Subcutaneous abdominal adipose tissue (tissue), 5 donors: Measurements from ENCODE around the gene TJP1.

ENCODE experiments used
- H3K27ac ChIP-seq: one replicate; pipeline ENCODE4 v1.7.0; 2013; ENCODE audit warnings: low read depth, mild to moderate bottlenecking, inconsistent platforms, low read length, moderate library complexity
- H3K27me3 ChIP-seq, 5 donors: one replicate each; pipeline ENCODE4 v1.7.0; 2013; ENCODE audit warnings: low read length in 5 of 5, inconsistent platforms in 1 of 5; ENCODE audit not compliant: control insufficient read depth in 5 of 5, insufficient read depth in 4 of 5
- H3K36me3 ChIP-seq, 5 donors: one replicate each; pipeline ENCODE4 v1.7.0; 2013; ENCODE audit warnings: low read length in 5 of 5; ENCODE audit not compliant: control insufficient read depth in 5 of 5, insufficient read depth in 5 of 5
- H3K4me1 ChIP-seq, 5 donors: one replicate each; pipeline ENCODE4 v1.7.0; 2013; ENCODE audit warnings: low read length in 5 of 5, mild to moderate bottlenecking in 3 of 5, moderate library complexity in 1 of 5; ENCODE audit not compliant: control insufficient read depth in 5 of 5, insufficient read depth in 5 of 5
- H3K4me3 ChIP-seq, 5 donors: one replicate each; pipeline ENCODE4 v1.7.0; 2013; ENCODE audit warnings: low read length in 5 of 5, low read depth in 1 of 5
- H3K9ac ChIP-seq, 5 donors: one replicate each; pipeline ENCODE4 v1.7.0; 2013; ENCODE audit warnings: low read length in 5 of 5, mild to moderate bottlenecking in 4 of 5, moderate library complexity in 3 of 5
- H3K9me3 ChIP-seq, 5 donors: one replicate each; pipeline ENCODE4 v1.7.0; 2013; ENCODE audit warnings: low read length in 5 of 5; ENCODE audit not compliant: control insufficient read depth in 5 of 5
- donor health status: healthy.
- donor health status: healthy.
- donor health status: healthy.
- donor health status: healthy.
- donor health status: healthy.

The TJP1 gene

DNA sequence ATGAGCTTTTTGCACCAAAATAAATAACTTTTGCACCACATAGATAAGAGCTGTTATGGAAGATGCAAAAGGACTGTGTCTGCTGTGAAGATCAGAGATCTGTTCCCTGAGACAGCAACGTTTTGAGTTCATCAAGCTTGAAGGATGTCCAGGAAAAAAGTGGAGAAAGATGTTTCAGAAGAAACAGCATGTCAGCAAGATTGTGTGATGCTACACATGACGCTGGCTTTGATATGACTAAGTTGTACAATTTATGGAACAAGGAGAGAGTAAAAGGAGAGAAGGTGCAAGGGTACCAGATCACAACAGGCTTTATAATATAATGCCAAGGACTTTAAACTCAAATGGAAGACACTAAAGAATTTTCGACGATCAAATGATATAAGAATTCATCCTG, 16.6 kb downstream of the TJP1 start:
- Histone ChIP-seq H3K4me1 (peaks cover 4 to 28% (median 13%) of the 10 kb centered on the region in 5 donors), H3K27me3 (no peaks in the 10 kb centered on the region), H3K9ac (no peak overlapping the region), H3K27ac (no peak overlapping the region), H3K36me3 (no peaks in the 10 kb centered on the region), H3K4me3 (no peak overlapping the region), H3K9me3 (no peaks in the 10 kb centered on the region)

DNA sequence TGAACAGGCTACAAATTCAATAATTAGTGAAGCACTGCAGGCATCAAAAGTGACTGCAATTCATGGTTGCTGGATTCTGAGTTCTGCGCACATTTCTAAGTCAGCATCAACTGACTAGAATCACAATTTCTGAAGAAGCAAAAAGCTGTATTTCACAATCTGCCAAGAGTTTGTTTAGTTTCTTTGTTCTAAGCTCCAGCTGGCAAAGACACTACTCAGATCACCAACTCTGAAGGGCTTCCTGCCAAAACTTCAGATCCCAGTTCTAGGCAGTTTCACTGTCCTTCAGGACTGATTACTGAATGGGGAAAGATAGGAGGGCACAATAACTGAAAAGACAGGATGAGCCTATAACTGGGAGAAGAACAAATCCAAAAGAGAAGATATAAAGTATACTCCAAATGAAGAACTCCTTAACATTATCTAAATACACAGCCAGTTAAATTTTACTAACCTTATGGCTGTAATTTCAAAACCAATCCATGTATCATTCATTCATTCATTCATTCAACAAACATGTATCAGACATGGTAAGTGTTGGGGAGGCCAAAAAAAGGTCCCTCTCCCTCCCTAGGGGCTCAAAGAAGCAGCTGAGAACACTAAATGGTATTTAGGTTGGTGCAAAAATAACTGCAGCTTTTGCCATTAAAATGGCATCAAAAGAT, 17.1 kb downstream of the TJP1 start:
- Histone ChIP-seq H3K27ac (no peak overlapping the region), H3K4me3 (no peak overlapping the region)

DNA sequence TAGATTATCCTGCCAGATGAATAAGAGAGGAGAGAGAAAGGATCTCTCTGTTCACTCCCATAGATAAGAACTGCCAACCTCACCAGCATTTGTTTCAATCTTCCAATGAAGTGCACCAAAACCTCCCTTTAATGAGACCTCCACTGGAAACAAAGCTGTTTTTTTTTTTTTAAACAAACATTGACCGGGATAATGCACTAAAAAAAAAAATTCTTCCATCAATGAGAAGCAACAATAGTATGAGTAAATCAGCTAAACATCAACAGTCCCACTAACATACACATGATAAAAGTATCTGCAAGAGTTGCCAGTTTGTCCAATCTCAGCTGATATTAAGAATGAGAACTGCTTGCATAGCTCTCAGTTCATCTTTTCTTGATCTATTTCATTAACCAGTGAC, 19.9 kb downstream of the TJP1 start:
- no peaks in the 10 kb centered on the region for H3K27me3 ChIP-seq
- H3K27ac ChIP-seq: no peak overlapping the region
- H3K9me3 ChIP-seq: no peaks in the 10 kb centered on the region
- no peak overlapping the region for H3K4me3 ChIP-seq
- H3K36me3 ChIP-seq: peaks cover 0 to 4% (median 0%) of the 10 kb centered on the region in 5 donors
- H3K4me1 ChIP-seq: peaks cover 4 to 31% (median 13%) of the 10 kb centered on the region in 5 donors
- no peak overlapping the region for H3K9ac ChIP-seq

More for the DNA sequence above, 17.1 kb downstream of the TJP1 start:
- Histone ChIP-seq H3K36me3 (no peaks in the 10 kb centered on the region), H3K9ac (no peak overlapping the region), H3K9me3 (no peaks in the 10 kb centered on the region), H3K27me3 (no peaks in the 10 kb centered on the region), H3K4me1 (peaks cover 4 to 25% (median 13%) of the 10 kb centered on the region in 5 donors)

DNA sequence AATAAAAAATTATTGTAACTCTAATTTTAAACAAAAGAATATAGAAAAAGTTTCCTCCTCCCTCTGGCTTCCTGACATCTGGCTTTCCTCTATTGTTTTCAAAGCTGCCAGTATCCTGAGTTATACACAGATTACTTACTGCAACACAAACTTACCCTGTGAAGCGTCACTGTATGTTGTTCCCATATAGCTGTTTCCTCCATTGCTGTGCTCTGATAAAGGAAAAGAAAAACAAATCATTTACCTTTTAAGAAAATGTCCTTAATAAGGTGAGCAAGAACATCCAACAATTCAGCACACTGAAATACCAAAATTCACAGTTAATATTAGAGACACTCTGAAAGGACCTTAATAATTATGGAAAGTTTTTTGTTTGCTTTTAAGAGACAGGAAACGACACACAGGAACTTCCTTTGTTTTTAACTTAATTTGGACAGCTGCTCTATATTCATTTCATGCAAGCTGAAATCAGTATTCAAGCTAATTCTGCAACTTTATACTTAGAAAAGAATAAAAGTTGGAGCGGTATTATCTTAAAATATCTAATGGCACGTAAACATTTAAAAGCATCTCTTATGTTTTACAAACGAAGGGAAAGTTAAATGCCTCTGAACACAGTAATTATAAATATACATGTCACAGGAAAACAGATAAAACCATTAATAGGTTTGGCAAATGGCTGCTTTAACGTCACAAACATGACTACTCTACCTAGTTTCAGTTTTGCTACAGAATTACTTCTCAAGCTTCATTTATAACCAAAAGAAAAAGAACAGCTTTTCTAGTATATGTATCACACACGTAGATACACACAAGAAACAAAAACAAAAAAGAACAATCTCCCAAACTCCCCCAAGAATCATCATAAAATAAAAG, 21.5 kb downstream of the TJP1 start:
- H3K27me3 ChIP-seq: no peaks in the 10 kb centered on the region
- peaks cover 4 to 33% (median 13%) of the 10 kb centered on the region in 5 donors for H3K4me1 ChIP-seq
- H3K36me3 ChIP-seq: peaks cover 0 to 4% (median 0%) of the 10 kb centered on the region in 5 donors
- H3K27ac ChIP-seq: peak overlapping the region; percentile 79
- no peaks in the 10 kb centered on the region for H3K9me3 ChIP-seq
- H3K9ac ChIP-seq: peak overlapping the region in 1 of 5 donors; percentile 1
- H3K4me3 ChIP-seq: peak overlapping the region in 3 of 5 donors; percentile 28 to 52 (median 50)

GRCh38 chr15:29799859-29800258, 22.4 kb downstream of the TJP1 start:
- no peak overlapping the region for H3K9ac ChIP-seq
- no peaks in the 10 kb centered on the region for H3K27me3 ChIP-seq
- H3K27ac ChIP-seq: peak overlapping the region; percentile 79
- H3K4me1 ChIP-seq: peaks cover 3 to 24% (median 5%) of the 10 kb centered on the region in 5 donors
- peaks cover 0 to 4% (median 0%) of the 10 kb centered on the region in 5 donors for H3K36me3 ChIP-seq
- no peaks in the 10 kb centered on the region for H3K9me3 ChIP-seq
- H3K4me3 ChIP-seq: peak overlapping the region in 2 of 5 donors; percentile 8 to 18

GRCh38 chr15:29795610-29796009, 26.7 kb downstream of the TJP1 start:
- Histone ChIP-seq H3K9ac (no peak overlapping the region), H3K36me3 (peaks cover 0 to 9% (median 3%) of the 10 kb centered on the region in 5 donors), H3K27ac (no peak overlapping the region), H3K9me3 (no peaks in the 10 kb centered on the region), H3K27me3 (no peaks in the 10 kb centered on the region), H3K4me1 (peaks cover 0 to 8% (median 0%) of the 10 kb centered on the region in 5 donors), H3K4me3 (no peak overlapping the region)

DNA sequence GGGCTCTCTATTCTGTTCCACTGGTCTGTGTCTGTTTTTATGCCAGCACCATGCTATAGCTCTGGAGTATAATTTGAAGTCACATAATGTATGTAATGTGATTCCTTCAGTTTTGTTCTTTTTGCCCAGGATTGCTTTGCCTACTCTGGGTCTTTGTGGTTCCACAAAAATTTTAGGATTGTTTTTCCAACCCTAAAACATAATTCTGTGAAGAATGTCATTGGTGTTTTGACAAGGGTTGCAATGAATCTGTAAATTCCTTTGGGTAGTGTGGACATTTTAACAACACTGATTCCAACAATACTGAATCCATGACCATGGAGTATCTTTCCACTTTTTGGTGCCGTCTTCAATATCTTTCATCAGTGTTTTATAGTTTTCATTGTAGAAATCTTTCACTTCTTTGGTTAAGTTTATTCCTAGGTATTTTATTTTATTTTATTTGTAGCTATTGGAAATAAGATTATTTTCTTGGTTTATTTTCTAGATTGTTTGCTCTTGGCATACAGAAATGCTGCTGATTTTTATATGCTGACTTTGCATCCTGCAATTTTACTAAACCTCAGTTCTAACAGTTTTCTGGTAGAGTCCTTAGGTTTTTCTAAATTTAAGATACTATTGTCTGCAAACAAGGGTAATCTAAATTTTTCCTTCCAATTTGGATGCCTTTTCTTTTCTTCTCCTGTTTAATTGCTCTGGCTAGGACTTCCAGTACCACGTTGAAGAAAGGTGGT, 29.7 kb downstream of the TJP1 start:
- no peaks in the 10 kb centered on the region for H3K27me3 ChIP-seq
- H3K4me3 ChIP-seq: no peak overlapping the region
- no peaks in the 10 kb centered on the region for H3K9me3 ChIP-seq
- peaks cover 0 to 2% (median 0%) of the 10 kb centered on the region in 5 donors for H3K4me1 ChIP-seq
- H3K27ac ChIP-seq: no peak overlapping the region
- peaks cover 0 to 5% (median 3%) of the 10 kb centered on the region in 5 donors for H3K36me3 ChIP-seq
- no peak overlapping the region for H3K9ac ChIP-seq

- Histone ChIP-seq H3K27me3 (no peaks in the 10 kb centered on the region), H3K27ac (no peak overlapping the region), H3K9me3 (no peaks in the 10 kb centered on the region), H3K36me3 (peaks cover 0 to 5% (median 3%) of the 10 kb centered on the region in 5 donors), H3K4me3 (no peak overlapping the region), H3K4me1 (peaks cover 0 to 4% (median 0%) of the 10 kb centered on the region in 5 donors), H3K9ac (no peak overlapping the region)
These were observed 31.7 kb downstream of the TJP1 start for GRCh38 chr15:29790607-29791006.

GRCh38 chr15:29789871-29790270, 32.4 kb downstream of the TJP1 start:
- H3K36me3 ChIP-seq: peaks cover 0 to 5% (median 3%) of the 10 kb centered on the region in 5 donors
- H3K4me1 ChIP-seq: peaks cover 0 to 7% (median 0%) of the 10 kb centered on the region in 5 donors
- H3K9ac ChIP-seq: no peak overlapping the region
- no peak overlapping the region for H3K27ac ChIP-seq
- H3K4me3 ChIP-seq: no peak overlapping the region
- H3K27me3 ChIP-seq: no peaks in the 10 kb centered on the region
- H3K9me3 ChIP-seq: no peaks in the 10 kb centered on the region
